T-helper 1 cell treated with Interleukin-12 subunit alpha and Interleukin-12 subunit beta and Interleukin-4 antibody, amounts not matched to agents 30 μg/mL and 1 μg/mL, for 36 hours (primary cell): ENCODE data around the gene KLF7.

Experiments
- H3K27ac Mint-ChIP-seq: one replicate; pipeline ENCODE4 v1.8.0; 2021; ENCODE audit warnings: mild to moderate bottlenecking, mixed read lengths
- H3K27me3 Mint-ChIP-seq: one replicate; pipeline ENCODE4 v1.8.0; 2021; ENCODE audit warnings: low read depth, mixed read lengths
- H3K36me3 Mint-ChIP-seq: one replicate; pipeline ENCODE4 v1.8.0; 2021; ENCODE audit warnings: low read depth, mixed read lengths
- H3K4me1 Mint-ChIP-seq: one replicate; pipeline ENCODE4 v1.8.0; 2021; ENCODE audit warnings: low read depth, mixed read lengths
- H3K4me3 Mint-ChIP-seq: one replicate; pipeline ENCODE4 v1.8.0; 2021; ENCODE audit warnings: mild to moderate bottlenecking, moderate library complexity, mixed read lengths
- H3K9me3 Mint-ChIP-seq: one replicate; pipeline ENCODE4 v1.8.0; 2021; ENCODE audit warnings: mixed read lengths

Gene KLF7

DNA sequence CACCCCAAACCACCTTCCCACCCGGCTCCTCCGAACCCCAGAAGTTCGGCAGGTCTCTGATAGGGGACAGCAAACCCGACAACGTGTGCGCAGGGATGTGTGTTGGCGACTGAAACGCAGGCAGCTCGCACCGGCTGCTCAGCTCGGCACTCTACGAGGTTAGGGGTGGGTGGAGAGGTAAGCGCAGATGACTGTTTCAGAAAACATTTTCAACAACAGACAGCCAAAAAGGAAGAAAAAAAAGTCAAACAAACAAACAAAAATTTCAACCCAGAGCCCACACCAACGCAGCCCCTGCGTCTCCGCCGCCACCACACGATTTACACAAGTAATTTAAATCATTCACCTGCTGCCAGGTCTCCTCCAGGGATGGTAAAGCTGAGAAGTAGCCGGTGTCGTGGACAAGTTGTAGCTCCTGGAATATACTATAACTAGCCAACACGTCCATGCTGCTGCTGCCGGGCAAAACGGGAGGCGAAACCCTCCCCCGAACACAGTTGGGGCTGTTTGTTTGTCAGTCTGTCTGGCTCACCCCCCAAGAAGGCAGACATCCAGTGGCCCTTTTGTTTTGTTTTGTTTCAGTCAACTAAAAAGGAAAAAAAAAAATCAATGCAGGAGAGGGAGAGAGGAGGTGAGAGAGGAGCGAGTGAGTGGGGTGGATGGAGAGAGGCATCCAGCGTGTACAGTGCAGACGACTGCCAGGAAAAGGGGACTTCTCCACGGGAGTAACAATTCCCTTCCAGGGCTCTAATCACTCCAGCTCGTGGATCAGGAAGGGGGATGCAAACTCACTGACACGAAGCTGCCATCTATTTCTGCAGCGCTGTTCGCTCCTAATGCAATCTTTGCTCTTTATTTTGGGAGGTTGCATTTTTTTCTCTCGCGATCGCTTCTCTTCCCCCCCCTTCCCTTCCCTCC is at the start of gene KLF7:
Gene KLF7 (minus strand): TSS at position 828 of the 918 bp plus-strand sequence. CDS start 380 bp downstream, at position 448.
- H3K4me1 Mint-ChIP-seq: peaks cover 45% of the 10 kb centered on the region
- peak within 1 kb of the TSS; percentile 96 for H3K27ac Mint-ChIP-seq
- peak within 1 kb of the TSS; percentile 98 for H3K4me3 Mint-ChIP-seq
- peaks cover 16% of the 10 kb centered on the region for H3K36me3 Mint-ChIP-seq
- no peaks in the 10 kb centered on the region for H3K9me3 Mint-ChIP-seq
- H3K27me3 Mint-ChIP-seq: no peaks in the 10 kb centered on the region

GRCh38 chr2:207215308-207215707 is 49.6 kb upstream of the KLF7 start:
- Mint-ChIP-seq H3K9me3 (peaks cover 5% of the 10 kb centered on the region), H3K27ac (no peak overlapping the region), H3K4me1 (no peaks in the 10 kb centered on the region), H3K36me3 (no peaks in the 10 kb centered on the region), H3K27me3 (peaks cover 16% of the 10 kb centered on the region), H3K4me3 (no peak overlapping the region)

GRCh38 chr2:207214446-207214845 is 48.7 kb upstream of the KLF7 start:
- Mint-ChIP-seq H3K4me1 (no peaks in the 10 kb centered on the region), H3K9me3 (peaks cover 5% of the 10 kb centered on the region), H3K4me3 (no peak overlapping the region), H3K27me3 (peaks cover 16% of the 10 kb centered on the region), H3K36me3 (no peaks in the 10 kb centered on the region), H3K27ac (no peak overlapping the region)

- Mint-ChIP-seq H3K36me3 (no peaks in the 10 kb centered on the region), H3K4me3 (no peak overlapping the region), H3K27ac (no peak overlapping the region), H3K27me3 (peaks cover 4% of the 10 kb centered on the region), H3K9me3 (peaks cover 1% of the 10 kb centered on the region), H3K4me1 (no peaks in the 10 kb centered on the region)
Measured at GRCh38 chr2:207206011-207206410, 40.3 kb upstream of the KLF7 start.

DNA sequence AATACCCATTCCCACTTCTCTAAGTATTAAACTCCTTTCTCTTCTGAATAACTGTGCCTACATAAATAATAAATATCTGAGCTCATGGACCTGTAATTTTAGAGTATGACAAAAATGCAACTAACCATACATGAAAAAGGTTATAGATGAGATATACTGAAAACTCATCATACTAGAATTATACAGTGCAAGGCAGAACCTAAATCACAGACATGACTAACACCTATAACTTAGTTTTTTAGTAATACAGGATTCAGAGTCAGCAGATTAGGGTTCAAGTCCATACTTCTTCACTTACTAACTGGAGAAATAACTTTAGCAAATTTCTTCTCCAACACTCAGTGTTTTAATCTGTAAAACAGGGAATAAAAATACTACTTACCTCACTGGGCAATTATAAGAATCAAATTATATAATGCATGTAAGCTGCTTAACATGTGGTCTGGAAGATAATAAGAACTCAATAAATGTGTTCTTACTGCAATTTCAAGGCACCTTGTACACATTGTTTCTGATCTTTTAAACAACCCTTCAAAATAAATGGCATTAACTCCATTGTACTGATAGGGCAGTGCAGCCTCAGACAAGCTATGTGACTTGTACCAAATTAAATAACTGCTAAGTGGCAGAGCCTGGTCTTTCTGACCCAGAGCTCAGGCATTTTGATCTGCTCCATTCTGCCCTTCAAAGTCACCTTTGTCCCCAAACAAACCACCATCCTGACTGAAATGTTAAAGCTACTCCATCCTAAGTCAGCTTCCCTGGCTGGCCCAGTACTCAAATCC is 39.6 kb upstream of the KLF7 start:
- Mint-ChIP-seq H3K27ac (no peak overlapping the region), H3K4me1 (no peaks in the 10 kb centered on the region), H3K36me3 (no peaks in the 10 kb centered on the region)

GRCh38 chr2:207203056-207203455 is 37.3 kb upstream of the KLF7 start:
- H3K36me3 Mint-ChIP-seq: no peaks in the 10 kb centered on the region
- H3K27me3 Mint-ChIP-seq: peaks cover 4% of the 10 kb centered on the region
- no peak overlapping the region for H3K27ac Mint-ChIP-seq
- no peaks in the 10 kb centered on the region for H3K4me1 Mint-ChIP-seq
- no peaks in the 10 kb centered on the region for H3K9me3 Mint-ChIP-seq
- no peak overlapping the region for H3K4me3 Mint-ChIP-seq

More for the DNA sequence above, 39.6 kb upstream of the KLF7 start:
- Mint-ChIP-seq H3K4me3 (no peak overlapping the region), H3K9me3 (no peaks in the 10 kb centered on the region), H3K27me3 (peaks cover 4% of the 10 kb centered on the region)

- H3K27me3 Mint-ChIP-seq: peaks cover 4% of the 10 kb centered on the region
- H3K27ac Mint-ChIP-seq: no peak overlapping the region
- H3K4me3 Mint-ChIP-seq: no peak overlapping the region
- no peaks in the 10 kb centered on the region for H3K9me3 Mint-ChIP-seq
- H3K36me3 Mint-ChIP-seq: no peaks in the 10 kb centered on the region
- no peaks in the 10 kb centered on the region for H3K4me1 Mint-ChIP-seq
Measured at GRCh38 chr2:207202645-207203044, 36.9 kb upstream of the KLF7 start.

DNA sequence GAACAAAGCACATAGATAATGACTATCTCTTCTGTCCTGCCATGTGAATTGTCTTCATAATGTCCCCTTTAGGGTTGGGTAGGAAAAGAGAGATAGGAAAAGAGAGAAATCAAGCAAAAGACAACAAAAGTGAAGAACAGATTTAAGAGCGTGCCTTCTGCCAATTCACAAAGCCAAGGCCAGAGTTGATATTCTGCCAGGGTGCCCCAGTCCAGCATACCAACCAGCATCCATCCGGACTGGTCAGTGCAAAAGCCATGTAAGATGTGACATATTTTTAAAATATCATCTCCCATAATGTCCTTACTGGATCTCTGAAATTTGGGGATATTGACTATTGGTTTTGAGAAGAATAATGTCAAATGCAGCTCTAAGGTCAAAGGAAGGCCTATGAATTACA is 35.7 kb upstream of the KLF7 start:
- no peaks in the 10 kb centered on the region for H3K4me1 Mint-ChIP-seq
- peaks cover 4% of the 10 kb centered on the region for H3K27me3 Mint-ChIP-seq
- no peaks in the 10 kb centered on the region for H3K9me3 Mint-ChIP-seq
- no peak overlapping the region for H3K27ac Mint-ChIP-seq
- H3K36me3 Mint-ChIP-seq: no peaks in the 10 kb centered on the region
- H3K4me3 Mint-ChIP-seq: no peak overlapping the region

- H3K4me1 Mint-ChIP-seq: no peaks in the 10 kb centered on the region
- H3K27me3 Mint-ChIP-seq: peaks cover 4% of the 10 kb centered on the region
- no peaks in the 10 kb centered on the region for H3K9me3 Mint-ChIP-seq
- H3K36me3 Mint-ChIP-seq: no peaks in the 10 kb centered on the region
- H3K27ac Mint-ChIP-seq: no peak overlapping the region
- no peak overlapping the region for H3K4me3 Mint-ChIP-seq
Measured at GRCh38 chr2:207200136-207200535, 34.4 kb upstream of the KLF7 start.

- no peaks in the 10 kb centered on the region for H3K9me3 Mint-ChIP-seq
- H3K36me3 Mint-ChIP-seq: no peaks in the 10 kb centered on the region
- peaks cover 14% of the 10 kb centered on the region for H3K27me3 Mint-ChIP-seq
- H3K27ac Mint-ChIP-seq: no peak overlapping the region
- no peak overlapping the region for H3K4me3 Mint-ChIP-seq
- H3K4me1 Mint-ChIP-seq: peaks cover 5% of the 10 kb centered on the region
Measured at GRCh38 chr2:207194028-207194427, 28.3 kb upstream of the KLF7 start.

GRCh38 chr2:207188626-207189419 is 23.1 kb upstream of the KLF7 start:
- Mint-ChIP-seq H3K4me3 (no peak overlapping the region), H3K9me3 (peaks cover 13% of the 10 kb centered on the region), H3K27ac (no peak overlapping the region), H3K27me3 (peaks cover 20% of the 10 kb centered on the region), H3K36me3 (peaks cover 6% of the 10 kb centered on the region), H3K4me1 (peaks cover 9% of the 10 kb centered on the region)

- Mint-ChIP-seq H3K27me3 (peaks cover 20% of the 10 kb centered on the region), H3K9me3 (peaks cover 17% of the 10 kb centered on the region), H3K4me3 (no peak overlapping the region), H3K27ac (no peak overlapping the region), H3K36me3 (peaks cover 6% of the 10 kb centered on the region), H3K4me1 (peaks cover 5% of the 10 kb centered on the region)
Measured at GRCh38 chr2:207185372-207185771, 19.6 kb upstream of the KLF7 start.

DNA sequence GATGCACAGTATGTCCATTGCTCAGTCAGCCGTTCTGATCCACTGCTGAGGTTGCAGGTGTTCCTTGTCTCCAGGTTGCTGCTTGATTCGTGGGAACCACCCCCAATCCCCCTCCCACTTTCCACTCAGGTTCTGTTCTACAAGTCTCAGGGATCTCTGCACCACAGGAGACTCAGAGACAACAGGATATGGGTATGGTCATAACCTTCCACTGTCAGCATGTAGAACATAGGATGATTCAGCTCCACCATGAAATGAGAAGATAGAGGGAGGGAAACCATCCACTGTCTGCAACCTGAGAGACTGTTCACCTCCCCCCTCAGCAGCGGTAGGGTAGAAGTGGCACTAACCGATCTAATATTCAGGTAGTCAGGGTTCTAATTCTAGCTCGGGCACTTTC is 19.0 kb upstream of the KLF7 start:
- peaks cover 19% of the 10 kb centered on the region for H3K27me3 Mint-ChIP-seq
- no peak overlapping the region for H3K4me3 Mint-ChIP-seq
- no peak overlapping the region for H3K27ac Mint-ChIP-seq
- H3K36me3 Mint-ChIP-seq: peaks cover 6% of the 10 kb centered on the region
- H3K9me3 Mint-ChIP-seq: peaks cover 17% of the 10 kb centered on the region
- peaks cover 5% of the 10 kb centered on the region for H3K4me1 Mint-ChIP-seq

GRCh38 chr2:207184348-207184747 is 18.6 kb upstream of the KLF7 start:
- Mint-ChIP-seq H3K9me3 (peaks cover 17% of the 10 kb centered on the region), H3K4me1 (peaks cover 5% of the 10 kb centered on the region), H3K4me3 (no peak overlapping the region), H3K27me3 (peaks cover 15% of the 10 kb centered on the region), H3K27ac (no peak overlapping the region), H3K36me3 (peaks cover 6% of the 10 kb centered on the region)
